ENCODE data around the gene MPP3. TPM values are rescaled to one million over a fixed set of nuclear protein-coding genes. Genes with fewer than 3 reads are reported as not detected.

Gene MPP3
- total RNA-seq, 1 experiment from 2014 or later, result 34.3 TPM

GRCh38 chr17:43822570-43823190, 10.3 kb downstream of the MPP3 start:
- POLR2A ChIA-PET (ENCODE audit: unreplicated experiment), result no interaction called here
- CTCF ChIA-PET, result no interaction called here
- intact Hi-C loops (cut with micrococcal nuclease), result no loop called here
- no peaks in the 10 kb centered on the region for H3F3A ChIP-seq (ENCODE audit: low read length, unreplicated experiment)
- H3K4me3 ChIP-seq (ENCODE audit: low read length), result no peak overlapping the region
- no peaks in the 10 kb centered on the region for H3K27me3 ChIP-seq (ENCODE audit: low read length)
- DNase-seq, result no peak
- H3K79me2 ChIP-seq (ENCODE audit: low read length), result no peaks in the 10 kb centered on the region
- H3K9me3 ChIP-seq (ENCODE audit: low read length), result no peaks in the 10 kb centered on the region
- H3K9ac ChIP-seq (ENCODE audit: low read length), result no peak overlapping the region
- H3K4me2 ChIP-seq (ENCODE audit: low read length), result no peak overlapping the region
- TF ChIP-seq EZH2 (IDR thresholded peaks at IDR 0.05; ENCODE audit: low read length, unreplicated experiment) (no peak), CTCF (conservative IDR thresholded peaks at IDR 0.05; ENCODE audit: low read depth, low read length) (no peak), EZH2phosphoT487 (IDR thresholded peaks at IDR 0.05; ENCODE audit: borderline replicate concordance, low read length) (no peak)
- no peaks in the 10 kb centered on the region for H4K20me1 ChIP-seq (ENCODE audit: low read length)
- H3K36me3 ChIP-seq (ENCODE audit: low read depth, low read length), result peaks cover 24% of the 10 kb centered on the region
- no peaks in the 10 kb centered on the region for H3K4me1 ChIP-seq (ENCODE audit: insufficient read depth, low read length)
- no peaks in the 10 kb centered on the region for H3K9me2 ChIP-seq (replicated peaks; ENCODE audit: low read length)
- no peak overlapping the region for H3K27ac ChIP-seq (ENCODE audit: low read length)
- no peak overlapping the region for H2AFZ ChIP-seq (ENCODE audit: low read length)
- peak; percentile 38; the same call in 1 of the 2 replicates for ATAC-seq
- BruUV-seq (replicated peaks), result no TSS peak

- BruUV-seq (replicated peaks), result no TSS peak
- no peak overlapping the region for H2AFZ ChIP-seq (ENCODE audit: low read length)
Observed at GRCh38 chr17:43820759-43821158, 12.2 kb downstream of the MPP3 start.

More at GRCh38 chr17:43820759-43821158, 12.2 kb downstream of the MPP3 start:
- Histone ChIP-seq H3K9me2 (replicated peaks; ENCODE audit: low read length) (no peaks in the 10 kb centered on the region), H4K20me1 (ENCODE audit: low read length) (no peaks in the 10 kb centered on the region), H3K36me3 (ENCODE audit: low read depth, low read length) (peaks cover 17% of the 10 kb centered on the region), H3K4me1 (ENCODE audit: insufficient read depth, low read length) (0 out of 2 replicates have a peak, but pooled peaks cover under 1% of the 10 kb centered on the region), H3K9me3 (ENCODE audit: low read length) (no peaks in the 10 kb centered on the region), H3K27ac (ENCODE audit: low read length) (no peak overlapping the region), H3F3A (ENCODE audit: low read length, unreplicated experiment) (no peaks in the 10 kb centered on the region), H3K4me2 (ENCODE audit: low read length) (no peak overlapping the region), H3K4me3 (ENCODE audit: low read length) (no peak overlapping the region), H3K79me2 (ENCODE audit: low read length) (no peaks in the 10 kb centered on the region), H3K27me3 (ENCODE audit: low read length) (no peaks in the 10 kb centered on the region), H3K9ac (ENCODE audit: low read length) (no peak overlapping the region)
- intact Hi-C loops (cut with micrococcal nuclease), result no loop called here
- CTCF ChIA-PET, result no interaction called here
- TF ChIP-seq EZH2 (IDR thresholded peaks at IDR 0.05; ENCODE audit: low read length, unreplicated experiment) (no peak), EZH2phosphoT487 (IDR thresholded peaks at IDR 0.05; ENCODE audit: borderline replicate concordance, low read length) (no peak), CTCF (conservative IDR thresholded peaks at IDR 0.05; ENCODE audit: low read depth, low read length) (no peak)
- DNase-seq, result no peak
- ATAC-seq, result no peak
- POLR2A ChIA-PET (ENCODE audit: unreplicated experiment), result no interaction called here
